NCI-H2196 treated with DMSO at 0.1 percent for 48 hours (cell line): ENCODE measurements around the gene FCN1.

Experiments used
- DNase-seq: peaks from one replicate; lab custom pipeline; 2025; ENCODE audit not compliant: unreplicated experiment; lab: John Stamatoyannopoulos, UW

The FCN1 gene

DNA sequence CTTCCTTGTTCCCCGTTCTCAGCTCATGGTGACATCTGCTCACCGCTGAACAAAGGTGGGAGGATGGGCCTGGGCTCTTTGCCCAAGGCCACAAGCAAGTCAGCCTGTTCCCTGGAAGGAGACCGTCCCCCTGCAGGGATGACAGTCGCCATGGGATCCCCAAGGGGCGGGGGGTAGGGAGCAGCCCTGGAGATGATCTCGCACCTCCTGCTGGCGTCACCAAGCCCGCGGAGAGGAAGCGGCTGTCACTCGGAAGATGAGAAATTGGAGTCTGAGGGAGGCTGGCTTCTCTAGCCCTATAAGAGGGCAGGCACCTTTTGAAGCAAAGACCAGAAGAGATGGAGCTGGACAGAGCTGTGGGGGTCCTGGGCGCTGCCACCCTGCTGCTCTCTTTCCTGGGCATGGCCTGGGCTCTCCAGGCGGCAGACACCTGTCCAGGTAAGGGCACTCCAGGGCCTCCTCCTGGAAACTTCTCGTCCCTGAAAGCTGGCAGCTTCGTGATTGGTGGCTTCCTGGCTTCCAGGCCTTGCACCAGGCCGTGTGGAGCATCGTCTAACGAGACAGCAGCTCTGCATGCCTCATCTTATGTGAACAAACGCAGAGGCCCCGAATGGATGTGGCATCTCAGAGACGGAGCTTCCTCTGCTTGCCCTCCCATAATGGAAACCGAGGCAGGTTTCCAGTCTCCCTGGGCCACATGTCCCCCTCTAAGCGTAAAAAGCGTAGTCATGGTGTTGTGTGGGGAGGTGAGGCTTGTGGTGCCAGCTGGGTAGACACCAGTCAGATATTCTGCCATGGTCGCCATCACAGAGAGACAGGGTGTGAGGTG, 37.0 kb downstream of the FCN1 start, which contains the start of gene FCN2:
TSS of gene FCN2 (plus strand) at position 327 of the 829 bp plus-strand sequence. CDS start at position 339, 12 bp downstream.
- no peak for DNase-seq

DNA sequence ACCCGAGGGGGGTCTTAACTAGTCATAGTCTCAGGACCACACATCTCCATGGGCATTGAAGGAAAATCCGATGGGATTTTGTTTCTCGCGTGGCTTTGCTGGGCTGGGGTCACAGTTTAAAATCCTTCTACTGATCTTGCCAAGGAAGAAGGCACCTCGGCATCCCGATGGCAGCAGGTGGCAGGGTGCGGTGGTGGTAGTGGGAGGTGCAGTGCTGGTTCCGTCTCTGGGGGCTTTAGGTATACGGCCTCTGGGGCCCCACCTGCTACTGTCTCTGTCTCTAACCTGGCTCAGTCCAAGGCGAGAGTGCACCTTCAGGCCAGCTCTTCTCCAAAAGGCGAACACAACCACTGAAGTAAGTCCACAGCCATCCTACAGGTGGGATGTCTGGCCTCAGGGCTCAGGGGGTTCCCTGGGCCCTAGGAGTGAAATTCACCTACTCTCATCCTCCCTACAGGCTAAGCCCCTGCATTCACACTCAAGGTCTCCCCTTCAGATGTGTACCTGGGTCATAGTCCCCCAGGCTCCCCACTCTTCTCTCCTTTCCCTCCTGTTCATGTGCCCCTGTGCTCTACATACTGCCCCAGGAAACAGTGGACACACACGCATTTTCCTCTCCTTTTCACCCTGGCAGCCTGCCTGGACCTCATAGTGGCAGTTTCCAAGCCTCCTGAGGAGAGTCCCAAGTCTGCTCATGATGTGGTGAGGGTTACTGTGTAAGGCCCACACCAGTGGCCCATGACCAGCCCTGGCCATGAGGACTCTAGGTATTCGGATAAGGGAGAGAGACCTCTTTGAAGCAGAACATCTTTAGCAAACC, 37.8 kb downstream of the FCN1 start:
- DNase-seq = no peak

DNA sequence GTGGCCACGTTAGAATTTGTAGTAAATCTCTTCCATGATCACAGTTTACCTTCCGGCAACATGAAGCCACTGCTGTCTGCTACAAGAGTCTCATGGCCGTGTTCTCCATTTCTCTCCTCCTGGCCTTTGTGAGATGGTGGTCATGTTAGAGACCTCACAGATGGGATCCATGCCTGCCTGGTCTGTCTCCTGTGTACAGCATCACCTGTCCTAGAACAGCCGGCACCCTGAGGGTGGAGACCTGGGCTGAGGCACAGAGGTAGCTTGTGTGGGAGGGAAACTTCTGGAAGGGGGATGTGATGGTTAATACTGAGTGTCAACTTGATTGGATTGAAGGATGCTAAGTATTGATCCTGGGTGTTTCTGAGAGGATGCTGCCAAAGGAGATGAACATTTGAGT, 40.2 kb downstream of the FCN1 start:
- DNase-seq = no peak

DNA sequence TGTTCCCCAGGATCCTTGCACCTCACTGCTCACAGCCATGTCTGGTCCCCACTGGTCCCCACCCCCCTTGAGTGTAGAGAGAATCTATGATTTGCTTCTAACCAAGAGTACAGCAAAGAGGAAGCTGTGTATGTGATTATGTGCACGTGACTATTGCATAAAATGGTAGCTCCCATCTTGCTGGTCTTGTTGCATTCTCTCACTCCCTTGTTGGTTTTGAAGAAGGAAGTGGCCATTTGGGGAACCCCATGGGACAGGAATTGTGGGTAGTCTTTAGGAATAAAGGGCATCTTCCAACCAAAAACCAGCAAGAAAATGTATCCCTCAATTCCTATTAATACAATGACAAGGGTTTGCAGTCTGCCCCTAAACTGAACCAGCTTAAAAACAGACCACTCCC, 42.3 kb downstream of the FCN1 start:
- no peak for DNase-seq

DNA sequence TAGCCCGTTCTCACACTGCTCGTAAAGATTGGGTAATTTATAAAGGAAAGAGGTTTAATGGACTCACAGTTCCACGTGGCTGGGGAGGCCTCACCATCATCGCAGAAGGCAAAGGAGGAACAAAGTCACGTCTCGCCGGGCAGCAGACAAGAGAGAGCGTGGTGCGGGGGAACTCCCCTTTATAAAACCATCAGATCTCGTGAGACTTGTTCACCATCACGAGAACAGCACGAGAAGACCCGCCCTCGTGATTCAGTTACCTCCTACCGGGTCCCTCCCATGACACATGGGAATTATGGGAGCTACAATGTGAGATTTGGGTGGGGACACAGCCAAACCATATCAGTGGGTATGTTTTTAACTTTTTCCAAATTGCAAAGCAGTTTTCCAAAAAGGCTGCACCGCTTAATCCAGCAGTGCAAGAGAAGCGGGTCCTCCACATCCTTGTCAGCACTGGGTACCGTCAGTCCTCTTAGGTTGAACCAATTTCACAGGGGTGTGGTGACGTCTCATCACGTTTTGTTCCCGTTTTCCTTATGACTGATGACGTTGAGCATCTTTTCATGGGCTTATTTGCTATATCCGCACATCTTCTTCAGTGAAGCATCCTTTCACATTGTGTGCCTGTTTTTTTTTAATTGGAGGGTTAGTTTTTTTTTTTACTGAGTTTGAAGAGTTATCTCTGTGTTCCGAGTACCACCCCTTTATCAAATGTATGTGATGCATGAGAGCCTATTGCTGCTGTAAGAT, 45.1 kb downstream of the FCN1 start:
- DNase-seq = no peak

DNA sequence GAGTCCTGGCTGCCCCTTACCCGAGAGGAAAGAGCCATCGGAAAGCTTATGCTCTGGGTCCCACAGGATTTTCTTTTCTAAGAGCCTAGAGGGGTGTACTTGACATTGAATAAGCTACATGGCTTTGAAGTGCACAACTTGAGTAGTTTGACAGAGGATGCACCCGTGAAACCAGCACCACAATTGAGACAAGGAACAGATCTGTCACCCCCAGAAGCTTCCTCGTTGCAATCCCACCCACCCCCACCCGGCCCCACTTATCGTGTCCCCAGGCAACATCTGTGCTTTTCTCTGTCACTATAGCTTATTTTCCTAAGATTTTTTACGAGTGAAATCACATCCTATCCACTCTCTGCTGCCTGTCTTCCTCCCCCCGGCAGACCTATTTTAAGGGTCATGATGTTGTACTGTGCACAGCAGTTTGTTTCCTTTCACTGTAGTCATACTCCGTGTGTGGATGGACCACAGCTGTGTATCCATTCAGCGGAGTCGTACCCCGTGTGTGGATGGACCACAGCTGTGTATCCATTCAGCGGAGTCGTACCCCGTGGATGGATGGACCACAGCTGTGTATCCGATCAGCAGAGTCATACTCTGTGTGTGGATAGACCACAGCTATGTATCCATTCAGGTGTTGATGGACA, 45.9 kb downstream of the FCN1 start:
- DNase-seq = no peak

DNA sequence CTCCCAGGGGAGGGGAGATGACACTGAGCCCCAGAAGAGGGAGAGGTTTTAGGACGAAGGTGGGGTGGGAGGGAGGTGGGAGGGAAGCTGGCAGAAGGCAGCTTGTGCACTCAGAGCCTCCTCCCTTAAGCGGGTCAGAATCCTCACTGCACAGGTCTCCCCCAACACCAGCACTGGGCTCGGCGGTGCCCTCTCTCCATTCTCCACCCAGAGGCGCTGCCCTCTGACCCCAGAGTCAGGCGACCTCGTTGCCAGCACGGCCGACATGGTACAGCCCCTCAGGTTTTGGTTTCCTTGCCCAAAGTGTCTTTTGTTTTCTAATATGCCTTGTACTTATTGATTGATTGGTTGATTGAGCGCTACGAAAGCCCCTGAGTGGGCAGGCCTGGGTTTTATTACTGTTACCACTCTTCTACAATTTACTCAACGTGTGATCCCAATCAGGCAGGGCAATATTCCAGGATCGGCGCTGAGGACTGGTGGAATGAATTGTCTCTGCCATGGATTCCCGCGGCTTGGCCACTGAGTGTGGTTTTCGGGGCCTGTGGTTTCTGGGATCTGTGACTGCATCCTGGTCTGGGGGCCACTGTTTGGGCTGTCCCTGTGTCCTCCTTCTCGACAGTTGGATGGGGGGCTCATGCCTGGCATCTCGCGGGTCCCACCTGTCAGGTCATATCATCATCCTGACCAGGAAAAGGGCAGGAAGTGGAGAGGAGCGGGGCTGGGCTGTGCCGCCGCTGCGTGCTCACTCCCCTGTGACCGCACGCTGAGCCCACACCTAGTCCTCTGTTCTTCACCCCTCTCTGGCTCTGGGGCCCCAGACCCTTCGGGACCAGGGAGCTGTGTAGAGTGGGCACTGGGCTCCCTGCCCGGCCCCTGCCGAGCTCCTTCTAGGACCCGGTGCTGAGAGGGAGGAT, 46.7 kb downstream of the FCN1 start:
- no peak for DNase-seq

DNA sequence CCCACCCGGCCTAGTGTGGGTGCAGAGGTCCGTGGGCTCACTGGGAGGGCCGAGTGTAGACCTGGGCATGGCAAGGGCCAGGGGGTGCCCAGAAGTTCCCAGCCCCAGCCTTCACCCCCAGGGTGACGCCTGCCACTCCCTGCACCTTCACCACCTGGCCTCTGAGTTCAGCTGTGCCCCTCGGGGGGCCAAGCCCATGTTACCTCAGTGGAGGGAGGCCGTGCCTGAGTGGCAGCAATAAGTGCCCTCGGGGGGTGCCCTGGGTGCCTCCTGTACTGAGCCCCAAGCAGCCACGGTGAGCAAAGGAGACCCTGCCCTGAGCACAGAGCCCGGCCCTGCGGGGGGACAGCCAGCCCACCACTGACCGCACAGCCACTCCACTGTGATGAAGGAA, 47.4 kb downstream of the FCN1 start:
- DNase-seq = no peak

DNA sequence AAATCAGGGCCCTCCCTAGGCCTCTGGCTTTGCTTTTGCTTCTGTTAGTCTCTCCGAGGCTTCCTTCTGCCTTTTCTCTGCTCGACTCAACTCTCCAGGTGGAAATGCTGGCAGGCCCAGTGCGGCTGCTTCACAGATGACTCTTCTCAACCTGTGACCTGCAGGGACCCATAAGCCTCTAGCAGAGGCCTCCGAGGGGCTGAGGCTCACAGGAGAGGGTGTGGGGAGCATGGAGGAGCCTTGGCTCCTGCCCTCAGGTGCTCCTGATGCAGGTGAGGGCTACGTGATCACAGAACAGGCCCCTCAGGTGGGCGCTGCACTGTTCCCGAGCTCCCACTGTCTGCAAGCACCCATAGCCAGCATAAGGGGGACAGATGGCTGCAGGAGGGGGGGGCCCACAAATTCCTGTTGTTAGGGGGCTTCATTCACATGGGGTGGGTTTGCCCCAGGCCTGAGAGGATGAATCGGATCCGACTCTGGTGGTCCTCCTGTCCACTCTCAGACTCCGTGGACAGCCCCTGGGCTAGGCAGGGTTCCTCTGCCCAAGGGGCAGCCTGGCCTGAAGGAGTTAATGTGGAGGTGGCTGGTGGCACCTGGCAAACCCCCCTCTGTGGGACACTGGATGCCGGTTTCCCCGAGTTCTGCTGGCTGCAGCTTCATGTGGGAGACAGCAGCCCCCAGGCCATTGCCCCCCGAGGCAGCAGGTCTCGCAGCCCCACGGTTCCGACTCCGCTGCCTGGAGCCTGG, 48.0 kb downstream of the FCN1 start:
- DNase-seq = no peak

DNA sequence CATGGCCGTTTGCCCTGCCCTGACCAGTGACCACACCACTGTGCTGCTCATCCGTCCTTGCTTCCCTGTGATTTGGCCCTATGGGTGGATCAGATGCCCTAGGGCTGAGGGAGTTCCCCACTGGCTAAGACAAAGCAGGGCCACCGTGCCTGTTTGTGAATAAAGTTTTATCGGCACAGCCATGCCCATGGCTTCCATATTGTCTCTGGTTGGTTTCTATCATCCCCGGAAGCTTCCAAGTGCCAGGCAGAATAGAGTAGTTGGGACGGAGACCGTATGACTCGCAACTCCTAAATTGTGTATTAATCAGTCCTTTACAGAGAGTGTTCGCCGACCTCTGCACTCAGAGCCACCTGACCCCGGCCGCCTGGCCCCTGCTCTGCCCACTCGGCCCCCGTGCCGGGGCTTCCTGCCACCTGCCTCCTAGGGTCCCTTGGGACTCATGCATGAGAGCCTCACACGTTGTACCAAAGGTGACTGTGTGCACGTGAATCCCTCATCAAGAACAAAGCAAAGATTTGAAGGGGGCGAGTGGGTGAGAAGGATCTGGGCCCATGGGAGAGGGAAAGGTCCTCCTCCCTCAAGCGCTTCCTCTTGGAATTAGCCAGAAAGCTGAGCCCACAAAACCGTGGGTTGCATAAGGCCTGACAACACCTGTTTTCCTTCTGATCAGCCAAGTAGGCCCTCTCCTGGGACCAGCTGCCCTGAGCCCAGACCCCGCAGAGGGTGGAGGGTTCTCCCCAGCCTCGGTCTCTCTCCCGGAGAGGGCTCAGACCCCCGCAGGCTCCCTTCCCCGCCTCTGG, 48.8 kb downstream of the FCN1 start:
- DNase-seq = no peak

DNA sequence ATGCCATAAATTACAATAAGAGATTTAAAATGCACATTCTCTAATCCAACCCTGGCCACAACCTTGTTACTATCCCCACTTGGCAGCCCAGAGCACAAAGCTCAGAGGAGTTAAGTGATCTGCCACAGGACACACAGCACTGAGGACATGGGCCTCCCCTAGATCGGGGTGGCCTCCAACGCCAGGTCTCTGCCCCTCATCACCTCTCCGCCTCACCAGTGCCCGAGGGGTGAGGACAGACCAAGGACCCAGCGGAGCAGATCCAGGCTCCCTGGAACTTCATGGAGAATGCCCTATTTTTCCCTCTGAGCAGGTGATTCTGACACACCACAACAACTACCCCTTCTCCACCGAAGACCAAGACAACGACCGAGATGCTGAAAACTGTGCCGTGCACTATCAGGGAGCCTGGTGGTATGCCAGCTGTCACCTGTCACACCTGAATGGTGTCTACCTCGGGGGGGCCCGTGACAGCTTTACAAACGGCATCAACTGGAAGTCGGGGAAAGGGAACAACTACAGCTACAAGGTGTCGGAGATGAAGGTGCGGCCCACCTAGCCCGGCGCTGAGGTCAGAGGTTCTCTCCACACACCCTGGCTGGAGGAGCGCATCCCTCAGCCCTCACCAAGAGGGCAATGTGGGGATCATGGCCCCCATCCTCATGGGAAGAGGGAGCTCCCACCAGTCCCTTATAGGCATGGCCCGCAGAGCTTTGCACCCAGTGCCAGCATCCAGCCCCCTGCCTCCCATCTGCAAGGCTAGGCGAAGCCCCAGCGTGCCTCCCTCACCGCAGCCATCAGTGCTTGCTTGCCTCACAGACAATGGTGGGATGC, 49.6 kb downstream of the FCN1 start:
- no peak for DNase-seq

DNA sequence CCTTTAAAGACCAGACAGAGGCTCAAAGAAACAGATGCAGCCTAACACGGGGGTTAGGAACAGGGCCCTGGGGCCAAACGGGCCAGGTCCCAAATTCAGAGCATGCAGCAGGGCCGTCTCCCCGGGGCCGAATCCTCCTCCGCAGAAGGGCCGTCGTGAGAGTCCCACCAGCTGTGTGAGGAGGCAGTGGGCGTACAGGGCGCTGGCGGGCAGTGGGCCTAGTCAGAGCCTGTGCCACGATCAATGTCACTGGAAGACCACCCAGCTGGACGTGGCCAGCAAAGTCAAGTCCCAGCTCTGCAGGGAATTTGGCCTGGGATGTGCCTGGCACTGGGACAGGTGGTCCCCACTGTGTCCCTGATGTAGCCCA, 52.9 kb downstream of the FCN1 start:
- DNase-seq = no peak

DNA sequence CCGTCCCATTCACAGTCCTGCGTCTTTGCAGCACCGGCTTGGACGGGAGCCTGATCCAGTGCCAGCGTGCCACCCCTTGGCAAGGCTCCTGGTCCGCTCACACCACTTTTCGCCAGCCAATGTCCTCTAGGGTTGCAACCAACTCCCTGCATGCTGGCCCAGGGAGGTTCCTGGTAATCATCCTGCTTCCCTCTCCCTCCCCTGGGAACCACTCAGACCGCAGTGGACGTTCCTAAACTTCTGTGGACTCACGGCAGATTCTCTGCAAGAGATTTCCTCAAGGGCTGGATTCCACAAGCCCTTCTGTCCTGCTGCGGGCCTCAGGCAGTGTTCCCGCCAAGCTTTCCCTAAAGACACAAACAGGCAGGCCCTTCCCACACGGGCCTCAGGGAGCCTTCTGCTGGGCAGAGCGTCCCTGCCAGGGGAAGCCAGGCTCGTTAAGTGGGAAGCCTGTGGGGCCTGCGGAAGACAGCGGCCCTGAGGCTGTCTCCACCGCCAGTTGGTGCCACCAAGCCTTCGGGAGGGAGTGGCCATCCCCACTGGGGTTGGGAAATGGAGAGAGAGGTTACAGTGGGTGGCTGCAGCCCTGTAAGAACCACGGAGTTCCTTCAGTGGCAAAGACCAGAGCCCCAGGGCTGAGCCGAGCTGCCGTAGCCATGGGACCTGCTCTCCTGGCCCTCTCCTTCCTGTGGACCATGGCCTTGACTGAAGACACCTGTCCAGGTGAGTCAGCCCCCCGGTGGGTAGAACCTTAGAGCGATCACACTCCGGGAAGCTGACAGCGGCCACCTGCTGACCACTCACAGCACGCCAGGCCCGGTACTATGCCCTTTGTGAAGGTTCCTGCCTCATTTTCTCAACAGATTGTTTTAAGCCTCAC, 53.5 kb downstream of the FCN1 start:
- DNase-seq = no peak

DNA sequence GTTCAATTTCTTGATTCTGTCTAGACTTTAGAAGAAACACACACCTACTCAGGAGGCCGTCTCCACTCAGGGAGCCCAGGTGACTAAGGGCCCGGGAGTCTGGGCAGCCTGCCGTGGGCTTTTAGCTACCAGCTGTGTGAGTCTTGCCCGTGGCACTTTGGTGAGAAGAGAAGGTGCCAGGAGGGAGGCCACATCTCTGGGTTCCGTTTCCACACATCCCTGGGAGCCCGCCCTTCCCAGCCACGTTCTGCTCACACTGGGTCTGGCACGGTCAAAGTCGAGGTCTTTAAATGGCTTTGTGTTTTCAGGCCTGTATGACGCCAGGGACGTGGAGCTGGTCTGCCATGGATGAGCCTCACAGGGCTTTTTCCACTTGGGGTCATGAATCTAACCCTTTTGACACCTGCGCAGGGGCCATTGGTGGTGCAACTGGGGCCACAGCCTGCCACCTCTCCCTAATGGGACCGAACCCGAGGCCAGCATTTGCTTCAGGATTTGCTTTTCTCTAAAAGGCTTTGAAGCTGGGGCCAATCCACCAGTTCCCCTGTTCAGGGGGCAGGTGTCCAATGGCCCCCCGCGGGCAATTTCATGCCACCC, 54.3 kb downstream of the FCN1 start:
- no peak for DNase-seq

DNA sequence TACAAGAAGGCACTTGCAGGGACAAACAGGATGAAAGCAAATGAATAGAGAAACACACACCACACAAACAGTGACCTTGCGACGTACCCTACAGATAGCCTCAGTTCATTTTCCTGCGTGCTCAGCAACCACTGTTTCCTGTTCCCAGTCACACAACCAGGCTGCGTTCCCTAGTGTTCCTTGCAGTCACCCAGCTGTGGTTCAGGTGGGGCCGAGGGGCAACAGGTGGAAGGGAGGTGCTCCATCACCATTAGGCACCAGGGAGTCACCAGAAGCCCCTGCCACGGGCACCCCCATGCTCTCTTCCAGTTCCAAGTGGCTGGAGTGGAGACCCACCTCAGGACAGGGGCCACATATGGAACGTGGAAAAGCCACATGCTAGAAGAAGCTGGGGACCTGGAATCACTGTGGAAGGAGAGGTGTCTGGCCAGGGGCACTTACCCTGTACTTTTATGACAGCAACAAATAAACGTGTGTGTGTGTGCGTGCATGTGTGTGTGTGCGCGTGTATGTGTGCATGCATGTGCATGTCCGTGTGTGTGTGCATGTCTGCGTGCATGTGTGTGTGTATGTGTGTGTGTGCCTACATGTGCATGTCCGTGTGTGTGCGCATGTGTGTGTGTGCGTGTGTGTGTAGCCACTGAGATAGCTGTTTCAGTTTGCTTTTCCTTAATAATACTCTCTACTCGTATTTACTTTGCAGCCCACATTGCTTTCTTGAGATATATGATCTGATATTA, 55.9 kb downstream of the FCN1 start:
- no peak for DNase-seq

DNA sequence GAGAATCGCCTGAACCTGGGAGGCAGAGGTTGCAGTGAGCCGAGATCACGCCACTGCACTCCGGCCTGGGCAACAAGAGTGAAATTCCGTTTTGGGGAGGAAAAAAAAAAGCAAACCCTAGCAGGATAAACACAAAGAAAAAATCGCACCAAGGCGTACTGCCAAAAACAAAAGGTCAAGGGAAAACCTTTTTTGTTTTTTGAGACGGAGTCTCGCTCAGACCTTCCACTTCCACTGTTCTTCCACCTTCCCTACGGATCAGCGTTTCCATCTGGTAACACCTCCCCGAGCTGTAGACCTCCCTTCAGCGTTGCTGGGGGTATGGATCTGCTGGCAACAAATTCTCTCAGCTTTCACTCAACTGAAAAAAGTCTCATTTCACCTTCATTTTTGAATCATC, 57.2 kb downstream of the FCN1 start:
- no peak for DNase-seq
